Sigmoid colon (tissue), 4 donors: ENCODE measurements around the gene ORC2.

ENCODE experiments used
- CTCF ChIP-seq, 4 experiments: fragments of 450-650 bp in 3 of 4; fragments of 200-600 bp in 1 of 4; IDR thresholded peaks; one replicate each; pipeline ENCODE4 v1.5.1; 2016 to 2019; ENCODE audit warnings: antibody characterized with exemption in 4 of 4, mild to moderate bottlenecking in 3 of 4, moderate library complexity in 2 of 4
- EP300 ChIP-seq, 4 donors: sonication (generic); formaldehyde crosslinking; IDR thresholded peaks; one replicate each; pipeline ENCODE4 v1.6.1; 2017; ENCODE audit warnings: antibody characterized with exemption in 4 of 4
- POLR2A ChIP-seq, 2 donors: fragments of 450-650 bp; IDR thresholded peaks; one replicate each; pipeline ENCODE4 v1.6.1; 2016; ENCODE audit warnings: antibody characterized with exemption in 2 of 2, mild to moderate bottlenecking in 2 of 2, moderate library complexity in 2 of 2

- no peak for TF ChIP-seq CTCF (IDR thresholded peaks at IDR 0.05)
- no peak for TF ChIP-seq POLR2A (IDR thresholded peaks at IDR 0.05)
- no peak for TF ChIP-seq EP300 (IDR thresholded peaks at IDR 0.05)
These were observed 85.1 kb downstream of the ORC2 start for GRCh38 chr2:200878289-200878880.
